Adrenal gland (tissue), 12 donors: ENCODE results near the gene NR2C2AP. TPM values are rescaled to one million over a fixed set of nuclear protein-coding genes. Genes with fewer than 3 reads are reported as not detected.

Experiments
- DNase-seq, 7 donors: peaks; one replicate each; pipeline ENCODE4 v3.0.0-alpha.2; 2019 to 2020
- H3K27ac ChIP-seq, 5 donors: fragments of 200-600 bp; sonication (generic) in 4 of 5; 1 replicate in 3 of 5; 2 replicates in 2 of 5; pipeline versions ENCODE4 v1.5.1 to v1.8.0; 2016 to 2020; ENCODE audit warnings: mild to moderate bottlenecking in 1 of 5
- H3K27me3 ChIP-seq: fragments of 200-600 bp; 2 replicates; pipeline ENCODE4 v1.8.0; 2021
- H3K36me3 ChIP-seq, 2 donors: fragments of 200-600 bp; replicated peaks in 1 of 2; 1 replicate in 1 of 2; 2 replicates in 1 of 2; pipeline versions ENCODE4 v1.5.1 to v1.8.0; 2018 to 2022
- H3K4me1 ChIP-seq, 2 donors: fragments of 200-600 bp; replicated peaks in 1 of 2; 1 replicate in 1 of 2; 2 replicates in 1 of 2; pipeline versions ENCODE4 v1.5.1 to v1.8.0; 2018 to 2021
- H3K4me3 ChIP-seq, 4 donors: fragments of 200-600 bp; sonication (generic) in 3 of 4; one replicate each; pipeline ENCODE4 v1.5.1; 2016 to 2018
- H3K9me3 ChIP-seq, 3 donors: fragments of 200-600 bp; sonication (generic) in 1 of 3; replicated peaks in 1 of 3; 1 replicate in 2 of 3; 2 replicates in 1 of 3; pipeline versions ENCODE4 v1.5.1 to v1.8.0; 2016 to 2021
- CTCF ChIP-seq, 6 experiments: fragments of 450-650 bp in 4 of 6; fragments of 200-600 bp in 2 of 6; sonication (generic) in 1 of 6; IDR thresholded peaks; 1 replicate in 5 of 6; 2 replicates in 1 of 6; pipeline versions ENCODE4 v1.5.1 to v1.8.0; 2016 to 2021; ENCODE audit warnings: antibody characterized with exemption in 6 of 6, mild to moderate bottlenecking in 2 of 6, moderate library complexity in 1 of 6
- POLR2A ChIP-seq, 2 donors: fragments of 450-650 bp; IDR thresholded peaks; one replicate each; pipeline ENCODE4 v1.6.1; 2017; ENCODE audit warnings: antibody characterized with exemption in 2 of 2, mild to moderate bottlenecking in 2 of 2, moderate library complexity in 1 of 2
- WGBS, 4 donors: extraction: QIAGEN DNeasy Blood & Tissue Kit in 2 of 4; methylation state at CpG; one replicate each; pipeline versions ENCODE4 v1.1.5 to v1.1.7; 2013 to 2017; 5-methylcytosine and 5-hydroxymethylcytosine counted together
- intact Hi-C, 2 donors: fragments of 100-400 bp; cut with DNase I; formaldehyde crosslinking; loops; one replicate each; pipeline versions ENCODE4 v1.14.1 to v1.15.0; 2022 to 2023
- polyA plus RNA-seq, 3 donors: library from polyadenylated mRNA; stranded (reverse); fragments of 200-250 nt in 2 of 3; fragments of 350-450 nt in 1 of 3; fragmentation: Illumina TruSeq in 1 of 3; extraction: RNeasy Lipid Tissue Mini Kit (QIAGEN cat#74804) in 1 of 3; gene quantifications; one replicate each; pipeline ENCODE4 v1.2.3, GENCODE V29; 2013 to 2014
- total RNA-seq, 9 donors: library from RNA; depleted of rRNA in 4 of 9; stranded (reverse); fragments of >200 nt in 4 of 9; fragments of 120-200 nt in 1 of 9; fragmentation: NEBNext Ultra II Directional in 1 of 9; extraction: Animal tissue kit (Norgen Biotek cat#: 25700) in 1 of 9; gene quantifications; one replicate each; pipeline versions ENCODE4 v1.1.0 to v1.2.4, GENCODE V29; 2013 to 2023
- donor health status: healthy with polysubstance abuse.
- donor health status: Bipolar disorder and iron deficiency.
- donor health status: DM: yes; HTN: yes; CAD: no.
- donor health status: DM: no; HTN: no; CAD: no.
- donor health status: DM: no; HTN: no; CAD: no.
- donor health status: DM: yes; HTN: yes; CAD: no.

Gene NR2C2AP
- total and polyA plus RNA-seq, 12 donors: 4.0 to 21.6 (median 12.3) TPM

GRCh38 chr19:19160461-19161035 lies 42.7 kb downstream of the NR2C2AP start:
- intact Hi-C loops: no loop called here
- no peak for DNase-seq
- 43 to 75% (median 53%) methylated on average over 17 to 26 of the region's 26 CpGs for WGBS, 4 donors

GRCh38 chr19:19159534-19159933 lies 43.7 kb downstream of the NR2C2AP start:
- Histone ChIP-seq H3K4me1 (no peaks in the 10 kb centered on the region), H3K36me3 (no peaks in the 10 kb centered on the region), H3K27ac (no peak overlapping the region), H3K4me3 (no peak overlapping the region), H3K9me3 (no peaks in the 10 kb centered on the region), H3K27me3 (no peaks in the 10 kb centered on the region)
- WGBS, 4 donors: 77 to 92% (median 83%) methylated on average over 4 of the region's 4 CpGs
- intact Hi-C loops: no loop called here
- no peak for DNase-seq
- TF ChIP-seq POLR2A (IDR thresholded peaks at IDR 0.05) (no peak), CTCF (IDR thresholded peaks at IDR 0.05) (no peak)

More at GRCh38 chr19:19160461-19161035, 42.7 kb downstream of the NR2C2AP start:
- no peaks in the 10 kb centered on the region for H3K36me3 ChIP-seq
- no peaks in the 10 kb centered on the region for H3K9me3 ChIP-seq
- H3K4me3 ChIP-seq: no peak overlapping the region
- H3K27me3 ChIP-seq: no peaks in the 10 kb centered on the region
- no peak overlapping the region for H3K27ac ChIP-seq
- TF ChIP-seq POLR2A (IDR thresholded peaks at IDR 0.05): no peak
- no peak for TF ChIP-seq CTCF (IDR thresholded peaks at IDR 0.05)
- no peaks in the 10 kb centered on the region for H3K4me1 ChIP-seq

- WGBS, 4 donors: 82 to 91% (median 87%) methylated on average over 6 of the region's 6 CpGs
- TF ChIP-seq CTCF (IDR thresholded peaks at IDR 0.05): no peak
- TF ChIP-seq POLR2A (IDR thresholded peaks at IDR 0.05): no peak
- H3K27me3 ChIP-seq: no peaks in the 10 kb centered on the region
- no peak for DNase-seq
- H3K4me1 ChIP-seq: no peaks in the 10 kb centered on the region
- H3K9me3 ChIP-seq: no peaks in the 10 kb centered on the region
- intact Hi-C loops: no loop called here
- no peaks in the 10 kb centered on the region for H3K36me3 ChIP-seq
- no peak overlapping the region for H3K4me3 ChIP-seq
- no peak overlapping the region for H3K27ac ChIP-seq
Observed at GRCh38 chr19:19157808-19158207, 45.4 kb downstream of the NR2C2AP start.

- intact Hi-C loops: no loop called here
- Histone ChIP-seq H3K4me3 (no peak overlapping the region), H3K27ac (no peak overlapping the region), H3K4me1 (no peaks in the 10 kb centered on the region), H3K27me3 (no peaks in the 10 kb centered on the region), H3K36me3 (no peaks in the 10 kb centered on the region), H3K9me3 (no peaks in the 10 kb centered on the region)
- no peak for DNase-seq
- TF ChIP-seq CTCF (IDR thresholded peaks at IDR 0.05): no peak
- no peak for TF ChIP-seq POLR2A (IDR thresholded peaks at IDR 0.05)
- 88 to 93% (median 91%) methylated on average over 10 of the region's 10 CpGs for WGBS, 4 donors
Observed at GRCh38 chr19:19155495-19156219, 47.6 kb downstream of the NR2C2AP start.
